Tibial nerve (tissue), 3 donors: ENCODE results near the gene CITED4.

ENCODE experiments used
- POLR2A ChIP-seq, 2 donors: fragments of 450-650 bp; IDR thresholded peaks; one replicate each; pipeline ENCODE4 v1.6.1; 2017; ENCODE audit warnings: antibody characterized with exemption in 2 of 2, mild to moderate bottlenecking in 2 of 2, moderate library complexity in 2 of 2
- TF ChIP-seq, protein P1 (sequence below), 5 experiments: fragments of 200-600 bp in 3 of 5; fragments of 450-650 bp in 2 of 5; sonication (generic) in 3 of 5; IDR thresholded peaks; one replicate each; pipeline ENCODE4 v1.5.1; 2016 to 2019; ENCODE audit warnings: antibody characterized with exemption in 5 of 5, mild to moderate bottlenecking in 3 of 5, moderate library complexity in 2 of 5

DNA sequence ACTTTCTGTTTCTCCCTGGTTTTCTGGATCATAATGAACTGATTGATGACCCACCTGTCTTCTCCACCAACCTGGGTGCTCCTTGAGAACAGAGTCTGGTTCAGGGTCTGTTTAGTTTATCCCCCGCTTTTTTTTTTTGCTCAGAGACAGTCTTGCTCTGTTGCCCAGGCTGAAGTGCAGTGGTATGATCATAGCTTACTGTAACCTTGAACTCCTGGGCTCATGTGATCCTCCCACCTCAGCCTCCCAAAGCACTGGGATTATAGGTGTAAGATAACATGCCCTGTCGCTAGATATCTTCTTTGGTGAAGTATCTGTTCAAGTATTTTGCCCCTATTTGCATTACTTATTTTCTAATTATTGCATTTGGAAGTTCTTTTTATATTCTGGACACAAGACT, 30.2 kb upstream of the CITED4 start:
- TF ChIP-seq, protein P1, sequence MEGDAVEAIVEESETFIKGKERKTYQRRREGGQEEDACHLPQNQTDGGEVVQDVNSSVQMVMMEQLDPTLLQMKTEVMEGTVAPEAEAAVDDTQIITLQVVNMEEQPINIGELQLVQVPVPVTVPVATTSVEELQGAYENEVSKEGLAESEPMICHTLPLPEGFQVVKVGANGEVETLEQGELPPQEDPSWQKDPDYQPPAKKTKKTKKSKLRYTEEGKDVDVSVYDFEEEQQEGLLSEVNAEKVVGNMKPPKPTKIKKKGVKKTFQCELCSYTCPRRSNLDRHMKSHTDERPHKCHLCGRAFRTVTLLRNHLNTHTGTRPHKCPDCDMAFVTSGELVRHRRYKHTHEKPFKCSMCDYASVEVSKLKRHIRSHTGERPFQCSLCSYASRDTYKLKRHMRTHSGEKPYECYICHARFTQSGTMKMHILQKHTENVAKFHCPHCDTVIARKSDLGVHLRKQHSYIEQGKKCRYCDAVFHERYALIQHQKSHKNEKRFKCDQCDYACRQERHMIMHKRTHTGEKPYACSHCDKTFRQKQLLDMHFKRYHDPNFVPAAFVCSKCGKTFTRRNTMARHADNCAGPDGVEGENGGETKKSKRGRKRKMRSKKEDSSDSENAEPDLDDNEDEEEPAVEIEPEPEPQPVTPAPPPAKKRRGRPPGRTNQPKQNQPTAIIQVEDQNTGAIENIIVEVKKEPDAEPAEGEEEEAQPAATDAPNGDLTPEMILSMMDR (IDR thresholded peaks at IDR 0.05): no peak
- no peak for TF ChIP-seq POLR2A (IDR thresholded peaks at IDR 0.05)
